Loucy (cell line): ENCODE measurements around the gene ZFAND3.

Experiments used
- EZH2phosphoT487 ChIP-seq: fragments of 200-600 bp; IDR thresholded peaks from 2 replicates; pipeline ENCODE4 v1.6.1; 2018; ENCODE audit warnings: antibody characterized with exemption, mild to moderate bottlenecking, moderate library complexity, borderline replicate concordance
- TF ChIP-seq, protein P1 (sequence below): fragments of 200-600 bp; sonication (generic); conservative IDR thresholded peaks from 2 replicates; pipeline ENCODE4 v1.5.1; 2014; ENCODE audit warnings: mild to moderate bottlenecking, antibody characterized with exemption, low read length

DNA sequence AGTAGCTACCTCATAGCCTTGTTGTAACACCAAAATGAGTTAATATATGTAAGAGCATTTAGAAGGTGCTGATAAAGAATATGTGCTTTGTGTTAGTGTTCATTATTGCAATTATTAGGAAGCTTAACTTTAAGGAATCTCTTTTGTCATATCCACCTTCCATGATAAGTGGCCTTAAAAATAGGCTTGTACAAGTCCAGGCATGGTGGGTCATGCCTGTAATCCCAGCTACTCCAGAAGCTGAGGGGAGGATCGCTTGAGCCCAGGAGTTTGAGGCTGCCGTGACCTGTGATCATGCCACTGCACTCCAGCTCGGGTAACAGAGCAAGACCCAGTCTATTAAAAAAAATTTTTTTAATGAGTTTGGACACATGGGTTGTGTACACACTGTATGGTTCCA is 285.5 kb downstream of the ZFAND3 start:
- TF ChIP-seq, protein P1, sequence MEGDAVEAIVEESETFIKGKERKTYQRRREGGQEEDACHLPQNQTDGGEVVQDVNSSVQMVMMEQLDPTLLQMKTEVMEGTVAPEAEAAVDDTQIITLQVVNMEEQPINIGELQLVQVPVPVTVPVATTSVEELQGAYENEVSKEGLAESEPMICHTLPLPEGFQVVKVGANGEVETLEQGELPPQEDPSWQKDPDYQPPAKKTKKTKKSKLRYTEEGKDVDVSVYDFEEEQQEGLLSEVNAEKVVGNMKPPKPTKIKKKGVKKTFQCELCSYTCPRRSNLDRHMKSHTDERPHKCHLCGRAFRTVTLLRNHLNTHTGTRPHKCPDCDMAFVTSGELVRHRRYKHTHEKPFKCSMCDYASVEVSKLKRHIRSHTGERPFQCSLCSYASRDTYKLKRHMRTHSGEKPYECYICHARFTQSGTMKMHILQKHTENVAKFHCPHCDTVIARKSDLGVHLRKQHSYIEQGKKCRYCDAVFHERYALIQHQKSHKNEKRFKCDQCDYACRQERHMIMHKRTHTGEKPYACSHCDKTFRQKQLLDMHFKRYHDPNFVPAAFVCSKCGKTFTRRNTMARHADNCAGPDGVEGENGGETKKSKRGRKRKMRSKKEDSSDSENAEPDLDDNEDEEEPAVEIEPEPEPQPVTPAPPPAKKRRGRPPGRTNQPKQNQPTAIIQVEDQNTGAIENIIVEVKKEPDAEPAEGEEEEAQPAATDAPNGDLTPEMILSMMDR = no peak
- no peak for TF ChIP-seq EZH2phosphoT487
